ENCODE measurements around the gene KIAA0825.

Gene KIAA0825

GRCh38 chr5:94508461-94509148 lies 109.8 kb downstream of the KIAA0825 start:
- Histone ChIP-seq H3K4me2 (ENCODE audit: low read length) (no peak overlapping the region), H3K36me3 (replicated peaks; ENCODE audit: low read depth, low read length) (no peaks in the 10 kb centered on the region), H3K9me3 (ENCODE audit: insufficient read depth, low read length) (no peaks in the 10 kb centered on the region), H3K79me2 (ENCODE audit: low read length) (no peaks in the 10 kb centered on the region), H3K4me3 (ENCODE audit: low read length) (no peak overlapping the region), H3K27ac (ENCODE audit: low read length) (no peak overlapping the region), H4K20me1 (ENCODE audit: insufficient read depth, low read length) (no peaks in the 10 kb centered on the region), H3K4me1 (ENCODE audit: low read length) (no peaks in the 10 kb centered on the region), H3K27me3 (ENCODE audit: low read depth, low read length) (no peaks in the 10 kb centered on the region), H2AFZ (ENCODE audit: low read depth, low read length) (no peak overlapping the region), H3K9ac (ENCODE audit: low read length) (no peak overlapping the region)
- no peak for TF ChIP-seq CTCF (IDR thresholded peaks at IDR 0.05; ENCODE audit: low read depth, low read length)

- Histone ChIP-seq H3K4me2 (ENCODE audit: low read length) (no peak overlapping the region), H3K79me2 (ENCODE audit: low read length) (no peaks in the 10 kb centered on the region), H3K27ac (ENCODE audit: low read length) (no peak overlapping the region), H3K4me1 (ENCODE audit: low read length) (no peaks in the 10 kb centered on the region), H2AFZ (ENCODE audit: low read depth, low read length) (no peak overlapping the region), H3K27me3 (ENCODE audit: low read depth, low read length) (no peaks in the 10 kb centered on the region), H3K36me3 (replicated peaks; ENCODE audit: low read depth, low read length) (no peaks in the 10 kb centered on the region), H3K9ac (ENCODE audit: low read length) (no peak overlapping the region), H3K9me3 (ENCODE audit: insufficient read depth, low read length) (no peaks in the 10 kb centered on the region), H4K20me1 (ENCODE audit: insufficient read depth, low read length) (no peaks in the 10 kb centered on the region), H3K4me3 (ENCODE audit: low read length) (no peak overlapping the region)
- TF ChIP-seq EZH2phosphoT487 (IDR thresholded peaks at IDR 0.05; ENCODE audit: low read depth) (no peak), CTCF (IDR thresholded peaks at IDR 0.05; ENCODE audit: low read depth, low read length) (no peak)
Observed at GRCh38 chr5:94505327-94506068, 112.9 kb downstream of the KIAA0825 start.

GRCh38 chr5:94503677-94504076 lies 114.7 kb downstream of the KIAA0825 start:
- no peak overlapping the region for H3K9ac ChIP-seq (ENCODE audit: low read length)
- no peaks in the 10 kb centered on the region for H3K4me1 ChIP-seq (ENCODE audit: low read length)
- no peaks in the 10 kb centered on the region for H3K27me3 ChIP-seq (ENCODE audit: low read depth, low read length)
- no peak overlapping the region for H3K4me3 ChIP-seq (ENCODE audit: low read length)
- H3K27ac ChIP-seq (ENCODE audit: low read length) = no peak overlapping the region
- no peaks in the 10 kb centered on the region for H3K79me2 ChIP-seq (ENCODE audit: low read length)
- no peaks in the 10 kb centered on the region for H3K9me3 ChIP-seq (ENCODE audit: insufficient read depth, low read length)
- no peaks in the 10 kb centered on the region for H3K36me3 ChIP-seq (replicated peaks; ENCODE audit: low read depth, low read length)
- H4K20me1 ChIP-seq (ENCODE audit: insufficient read depth, low read length) = no peaks in the 10 kb centered on the region
- TF ChIP-seq CTCF (IDR thresholded peaks at IDR 0.05; ENCODE audit: low read depth, low read length) (no peak), EZH2phosphoT487 (IDR thresholded peaks at IDR 0.05; ENCODE audit: low read depth) (no peak)
- no peak overlapping the region for H3K4me2 ChIP-seq (ENCODE audit: low read length)
- H2AFZ ChIP-seq (ENCODE audit: low read depth, low read length) = no peak overlapping the region

- Histone ChIP-seq H3K9ac (ENCODE audit: low read length) (no peak overlapping the region), H4K20me1 (ENCODE audit: insufficient read depth, low read length) (no peaks in the 10 kb centered on the region), H3K36me3 (replicated peaks; ENCODE audit: low read depth, low read length) (no peaks in the 10 kb centered on the region), H3K4me3 (ENCODE audit: low read length) (no peak overlapping the region), H3K4me2 (ENCODE audit: low read length) (no peak overlapping the region), H3K27ac (ENCODE audit: low read length) (no peak overlapping the region), H3K4me1 (ENCODE audit: low read length) (no peaks in the 10 kb centered on the region), H3K79me2 (ENCODE audit: low read length) (no peaks in the 10 kb centered on the region), H3K27me3 (ENCODE audit: low read depth, low read length) (no peaks in the 10 kb centered on the region), H3K9me3 (ENCODE audit: insufficient read depth, low read length) (no peaks in the 10 kb centered on the region), H2AFZ (ENCODE audit: low read depth, low read length) (no peak overlapping the region)
- TF ChIP-seq CTCF (IDR thresholded peaks at IDR 0.05; ENCODE audit: low read depth, low read length) = no peak
- TF ChIP-seq EZH2phosphoT487 (IDR thresholded peaks at IDR 0.05; ENCODE audit: low read depth) = no peak
Observed at GRCh38 chr5:94501365-94501764, 117.0 kb downstream of the KIAA0825 start.
